Ramos (cell line): ENCODE data around the gene CCDC122.

ENCODE experiments used
- in situ Hi-C: fragments of 300-500 bp; cut with MboI; formaldehyde crosslinking; loops from one replicate; pipeline ENCODE4 v1.14.3; 2022; ENCODE audit warnings: low sequenced_read_pairs; ENCODE audit not compliant: unreplicated experiment

The CCDC122 gene

DNA sequence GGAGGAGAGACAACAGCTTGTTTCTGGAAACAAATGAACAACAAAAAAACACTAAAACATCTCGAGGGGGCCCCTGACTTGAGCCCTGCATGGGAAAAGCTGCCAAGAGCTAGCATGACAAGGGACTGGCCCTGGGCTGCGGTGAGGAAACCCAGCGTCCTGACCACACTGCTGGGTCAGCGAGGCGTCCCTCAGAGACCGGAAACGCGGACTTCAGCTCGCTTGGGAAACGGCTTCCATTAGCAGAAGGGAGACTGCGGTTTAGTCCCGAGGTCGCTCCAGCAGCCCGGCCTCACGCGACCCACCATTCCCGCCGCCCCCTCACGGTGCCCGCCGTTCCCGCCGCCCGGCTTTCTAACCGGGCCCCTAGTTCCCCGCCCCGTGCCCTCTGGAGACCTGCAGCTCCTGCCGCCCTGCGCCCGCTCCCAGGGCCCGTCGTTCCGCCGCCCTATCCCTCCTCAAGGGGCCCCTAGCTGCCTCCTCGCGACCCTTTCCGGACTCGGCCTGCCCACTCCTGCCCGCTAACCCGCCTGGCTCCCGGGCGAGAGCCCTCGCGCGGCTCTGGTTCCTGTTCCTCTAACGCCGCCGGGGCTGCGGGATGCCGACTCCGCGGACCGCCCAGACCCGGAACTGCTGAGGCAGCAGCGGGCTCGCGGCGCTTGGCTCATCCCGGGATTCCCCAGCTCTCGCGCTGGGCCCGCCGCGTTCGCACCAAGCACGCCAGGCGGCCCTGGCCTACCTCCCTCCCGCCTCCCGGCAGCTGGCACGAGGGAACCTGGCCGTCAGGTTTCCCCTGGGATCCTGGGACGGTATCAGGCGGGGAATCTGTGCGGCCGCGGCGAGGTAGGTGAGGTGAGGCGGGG, at the start of gene CCDC122:
CCDC122 (minus strand) TSS at position 849 of the 863 bp plus-strand sequence. CDS start 10,364 bp downstream, outside the sequence.
- in situ Hi-C loops: loop anchor here (25.0 kb wide), 1 partner anchor 1433 kb away; no protein-coding TSS in a partner anchor

GRCh38 chr13:43924549-43925245, 45.2 kb upstream of the CCDC122 start:
- in situ Hi-C loops: loop anchor here (25.0 kb wide), 1 partner anchor 313 kb away; no protein-coding TSS in a partner anchor

DNA sequence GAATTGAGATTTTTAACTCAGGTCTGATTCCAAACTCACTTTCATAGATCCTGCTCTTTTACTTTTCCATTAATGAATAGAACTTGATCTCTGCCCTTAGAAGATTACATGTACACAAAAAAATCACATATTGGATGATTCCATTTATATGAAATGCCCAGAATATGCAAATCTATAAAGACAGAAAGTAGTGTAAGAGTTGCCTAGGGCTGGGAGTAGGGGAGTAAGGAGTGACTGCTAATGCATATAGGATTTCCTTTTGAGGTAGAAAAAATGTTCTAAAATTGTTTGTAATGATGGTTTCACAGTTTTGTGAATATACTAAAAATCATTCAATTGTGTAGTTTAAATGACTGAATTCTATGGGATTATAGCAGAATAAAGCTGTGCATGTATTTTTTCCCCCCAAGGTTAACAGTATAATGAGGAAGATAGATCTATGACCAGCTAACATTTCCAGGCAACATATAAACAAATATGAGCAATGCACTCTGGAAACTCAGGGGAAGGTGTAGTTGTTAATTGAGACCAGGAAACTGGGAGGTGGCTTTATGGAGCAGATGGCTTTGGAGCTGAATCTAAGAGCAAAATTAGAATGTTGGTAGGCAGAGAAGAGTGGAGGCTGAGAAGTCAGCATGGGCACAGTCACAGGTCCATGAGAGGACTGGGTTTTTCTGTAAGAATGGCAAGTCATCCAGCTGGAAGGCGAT, 41.6 kb upstream of the CCDC122 start:
- in situ Hi-C loops: loop anchor here (25.0 kb wide), 1 partner anchor 316 kb away; no protein-coding TSS in a partner anchor

DNA sequence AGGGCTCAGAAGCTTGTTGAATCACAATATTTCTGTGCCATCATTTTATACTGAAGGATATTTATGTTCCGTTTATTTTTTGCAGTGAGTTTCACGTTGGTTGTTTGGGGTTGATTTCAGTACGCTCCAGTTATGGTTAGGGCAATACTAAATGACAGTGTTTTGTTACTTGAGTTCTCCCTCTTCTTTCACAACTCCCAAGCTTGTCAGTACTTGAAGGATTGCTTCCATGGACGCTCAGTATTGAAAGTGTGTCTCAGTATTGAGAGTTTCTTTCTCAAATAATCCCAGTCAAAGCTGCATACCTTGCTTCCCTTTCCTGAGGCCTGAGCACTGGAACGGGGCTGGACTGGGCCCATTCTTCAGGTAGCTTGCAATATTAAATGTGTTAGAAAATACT, 39.1 kb upstream of the CCDC122 start:
- in situ Hi-C loops: loop anchor here (25.0 kb wide), 1 partner anchor 319 kb away; no protein-coding TSS in a partner anchor

DNA sequence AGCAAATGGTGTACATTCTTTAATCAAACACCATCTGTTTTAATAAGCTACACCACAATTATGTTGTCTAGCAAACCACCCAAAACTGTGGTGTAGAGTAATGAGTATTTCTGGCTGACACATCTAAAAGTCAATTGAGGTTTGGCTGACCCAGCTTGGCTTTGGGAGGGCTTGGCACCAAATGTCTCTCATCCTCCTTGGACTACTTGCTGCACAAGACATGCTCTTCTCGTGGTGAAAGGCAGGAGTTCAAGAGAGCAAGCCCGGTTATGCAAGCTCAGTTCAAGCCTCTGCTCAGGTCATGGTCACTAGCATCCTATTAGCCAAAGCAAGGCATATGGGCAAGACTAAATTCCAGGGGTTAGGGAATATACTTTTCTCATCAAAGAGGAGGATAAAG, 37.3 kb upstream of the CCDC122 start:
- in situ Hi-C loops: loop anchor here (25.0 kb wide), 1 partner anchor 320 kb away; no protein-coding TSS in a partner anchor

DNA sequence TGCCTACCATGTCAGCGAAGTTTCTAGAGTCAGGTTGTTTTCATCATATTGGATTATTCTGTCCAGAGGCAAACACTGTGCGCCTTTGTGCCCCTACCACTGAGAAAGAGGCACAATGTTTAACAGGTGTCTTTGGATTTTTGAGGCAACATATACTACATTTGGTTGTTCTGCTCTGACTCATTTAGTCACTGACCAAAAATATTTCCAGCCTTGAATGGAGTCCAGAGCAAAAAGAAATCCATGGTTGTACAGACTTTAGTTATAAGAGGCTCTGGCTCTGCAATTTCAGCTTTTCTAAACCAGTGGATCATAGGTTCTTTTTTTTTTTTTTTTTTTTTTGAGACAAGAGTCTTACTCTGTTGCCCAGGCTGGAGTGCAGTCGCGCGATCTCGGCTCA, 35.9 kb upstream of the CCDC122 start:
- in situ Hi-C loops: loop anchor here (25.0 kb wide), 1 partner anchor 322 kb away; no protein-coding TSS in a partner anchor

GRCh38 chr13:43911871-43912270, 32.3 kb upstream of the CCDC122 start:
- in situ Hi-C loops: loop anchor here (25.0 kb wide), 1 partner anchor 325 kb away; no protein-coding TSS in a partner anchor

DNA sequence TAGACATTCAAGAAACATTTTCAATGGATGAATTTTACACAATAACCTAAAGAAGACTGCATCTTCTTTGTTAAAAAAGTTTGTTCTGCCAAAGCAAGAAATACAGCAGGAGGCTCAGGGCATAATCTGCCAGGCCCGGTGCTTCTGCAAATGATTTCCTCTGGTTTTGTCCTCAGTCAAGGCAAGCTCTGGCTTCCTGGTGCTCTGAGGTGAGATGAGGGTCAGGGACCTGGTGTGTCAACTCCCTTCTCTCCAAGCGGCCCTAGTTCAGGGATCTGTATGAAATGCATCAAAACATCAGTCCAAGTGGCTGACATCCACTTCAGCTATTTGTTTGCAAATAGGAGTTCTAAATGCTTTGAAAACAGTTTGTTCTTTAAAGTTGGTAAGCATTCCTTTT, 31.7 kb upstream of the CCDC122 start:
- in situ Hi-C loops: loop anchor here (25.0 kb wide), 1 partner anchor 326 kb away; no protein-coding TSS in a partner anchor

GRCh38 chr13:43910856-43911255, 31.3 kb upstream of the CCDC122 start:
- in situ Hi-C loops: loop anchor here (25.0 kb wide), 1 partner anchor 326 kb away; no protein-coding TSS in a partner anchor

DNA sequence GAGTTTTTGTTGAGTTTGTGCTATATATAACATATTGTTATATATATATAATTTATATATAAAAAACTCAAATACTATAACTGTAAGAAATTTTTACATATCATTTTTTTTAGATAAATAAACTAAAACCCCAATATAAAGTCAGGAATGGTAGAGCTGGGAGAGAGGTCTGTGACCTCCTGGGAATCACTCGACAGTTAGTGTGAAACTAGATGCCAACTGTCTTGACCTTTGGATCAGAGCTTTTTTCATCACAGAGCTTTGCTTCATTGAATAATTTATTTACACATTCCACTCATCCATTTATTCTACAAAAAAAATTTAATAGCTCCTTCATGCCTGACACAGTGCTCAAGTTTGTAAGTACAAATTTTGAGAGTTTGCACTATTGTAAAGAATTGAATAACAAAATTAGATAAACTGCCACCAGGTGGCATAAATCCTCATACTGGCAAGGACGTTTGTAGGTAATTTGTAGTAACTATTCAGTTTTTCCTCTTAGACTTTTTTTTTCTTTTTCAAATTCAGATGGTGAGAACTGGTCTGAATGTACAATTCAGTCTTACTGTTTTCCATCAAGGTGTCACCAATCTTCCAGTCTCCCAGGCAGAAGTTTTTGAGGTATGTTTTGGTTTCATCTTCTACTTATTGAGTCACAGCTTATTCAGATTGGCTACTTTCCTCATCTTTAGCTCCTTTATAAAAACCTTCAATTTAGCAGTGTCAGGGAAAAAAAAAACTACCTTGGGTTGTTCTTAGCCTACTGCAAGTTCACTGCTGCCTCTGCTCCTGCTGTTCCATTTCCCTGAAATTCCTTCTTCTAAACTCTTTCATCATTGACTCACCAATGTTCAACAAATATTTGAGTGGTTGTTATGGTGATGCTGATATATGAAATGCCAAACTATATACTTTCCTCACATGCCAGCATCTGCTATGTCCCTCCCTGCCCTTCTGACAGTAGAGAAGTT, 28.9 kb upstream of the CCDC122 start:
- in situ Hi-C loops: loop anchor here (10.0 to 25.0 kb wide), 2 partner anchors 329 to 566 kb away; no protein-coding TSS in a partner anchor

GRCh38 chr13:43905435-43906031, 26.0 kb upstream of the CCDC122 start:
- in situ Hi-C loops: loop anchor here (10.0 to 25.0 kb wide), 2 partner anchors 332 to 569 kb away; no protein-coding TSS in a partner anchor

DNA sequence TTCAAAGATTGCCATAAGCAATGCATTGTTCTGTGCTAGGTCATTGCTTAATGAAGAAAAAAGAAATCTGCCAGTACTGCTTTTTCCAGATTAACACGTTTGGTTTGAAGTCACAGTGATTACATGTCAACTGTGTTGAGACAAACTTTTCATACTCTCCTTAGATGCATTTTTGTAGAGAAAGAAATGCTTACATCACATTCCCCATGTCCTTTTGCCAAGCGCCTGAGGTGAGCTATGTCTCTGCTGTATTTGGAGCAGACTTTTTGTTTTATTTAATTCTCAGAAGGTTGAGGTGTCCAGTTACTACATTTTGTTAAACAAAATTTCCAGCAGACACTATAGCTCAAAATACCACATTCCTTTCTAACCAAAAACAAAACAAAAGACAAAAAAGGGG, 16.4 kb upstream of the CCDC122 start:
- in situ Hi-C loops: loop anchor here (25.0 kb wide), 1 partner anchor 1416 kb away; no protein-coding TSS in a partner anchor

- in situ Hi-C loops: loop anchor here (25.0 kb wide), 1 partner anchor 1418 kb away; no protein-coding TSS in a partner anchor
Measured at GRCh38 chr13:43894438-43894837, 14.9 kb upstream of the CCDC122 start.

DNA sequence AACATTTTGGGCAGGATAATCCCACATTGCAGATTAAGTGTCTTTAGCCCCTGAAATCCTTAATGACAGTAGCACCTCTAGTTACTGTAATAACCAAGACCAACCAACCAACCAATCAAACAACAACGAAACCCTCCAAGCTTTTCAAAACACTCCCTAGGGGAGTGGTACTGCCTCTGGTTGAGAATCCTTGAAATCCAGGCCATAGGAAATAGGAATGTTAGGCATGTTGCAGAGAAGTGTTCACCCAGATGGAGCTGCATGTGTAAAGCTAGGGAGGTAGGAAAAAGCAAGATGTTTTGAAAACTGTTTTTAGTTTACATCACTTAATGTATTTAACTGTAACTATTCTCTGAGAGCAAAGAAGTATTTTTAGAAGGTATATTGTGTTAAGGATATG, 4.7 kb upstream of the CCDC122 start:
- in situ Hi-C loops: loop anchor here (25.0 kb wide), 1 partner anchor 1428 kb away; no protein-coding TSS in a partner anchor

- in situ Hi-C loops: loop anchor here (25.0 kb wide), 1 partner anchor 1429 kb away; no protein-coding TSS in a partner anchor
Measured at GRCh38 chr13:43883631-43884030, 4.1 kb upstream of the CCDC122 start.

- in situ Hi-C loops: loop anchor here (25.0 kb wide), 1 partner anchor 1431 kb away; no protein-coding TSS in a partner anchor
Measured at GRCh38 chr13:43881580-43881979, 2.0 kb upstream of the CCDC122 start.

- in situ Hi-C loops: loop anchor here (25.0 kb wide), 1 partner anchor 1431 kb away; no protein-coding TSS in a partner anchor
Measured at GRCh38 chr13:43880926-43881325, 1.4 kb upstream of the CCDC122 start.
